ENCODE measurements around the gene TSHZ2.
"Not testable (repeated sequence)": the region's sequence is repeated elsewhere in the genome, so short reads cannot be mapped to it uniquely, and the experiment has no call there.

TSHZ2 gene

GRCh38 chr20:53079828-53080686, 107.9 kb downstream of the TSHZ2 start:
- Histone ChIP-seq H3K36me3 (ENCODE audit: insufficient read depth, low read length) (no peaks in the 10 kb centered on the region), H3K9me3 (ENCODE audit: control insufficient read depth, insufficient read depth, low read length) (no peaks in the 10 kb centered on the region), H3K9ac (ENCODE audit: low read depth, low read length) (no peak overlapping the region), H3K4me1 (ENCODE audit: insufficient read depth, low read length) (peaks cover 12% of the 10 kb centered on the region)

- peaks cover 12% of the 10 kb centered on the region for H3K4me1 ChIP-seq (ENCODE audit: insufficient read depth, low read length)
- H3K9ac ChIP-seq (ENCODE audit: low read depth, low read length) = no peak overlapping the region
- no peaks in the 10 kb centered on the region for H3K9me3 ChIP-seq (ENCODE audit: control insufficient read depth, insufficient read depth, low read length)
These were observed 108.5 kb downstream of the TSHZ2 start for GRCh38 chr20:53080687-53080962.

GRCh38 chr20:53080969-53081871, 109.1 kb downstream of the TSHZ2 start:
- H3K9ac ChIP-seq (ENCODE audit: low read depth, low read length) = no peak overlapping the region
- peaks cover 12% of the 10 kb centered on the region for H3K4me1 ChIP-seq (ENCODE audit: insufficient read depth, low read length)

More at GRCh38 chr20:53080687-53080962, 108.5 kb downstream of the TSHZ2 start:
- H3K36me3 ChIP-seq (ENCODE audit: insufficient read depth, low read length) = no peaks in the 10 kb centered on the region

GRCh38 chr20:53081916-53082863, 110.0 kb downstream of the TSHZ2 start:
- H3K9ac ChIP-seq (ENCODE audit: low read depth, low read length) = no peak overlapping the region
- H3K9me3 ChIP-seq (ENCODE audit: control insufficient read depth, insufficient read depth, low read length) = no peaks in the 10 kb centered on the region
- peaks cover 12% of the 10 kb centered on the region for H3K4me1 ChIP-seq (ENCODE audit: insufficient read depth, low read length)
- no peaks in the 10 kb centered on the region for H3K36me3 ChIP-seq (ENCODE audit: insufficient read depth, low read length)

More at GRCh38 chr20:53080969-53081871, 109.1 kb downstream of the TSHZ2 start:
- H3K36me3 ChIP-seq (ENCODE audit: insufficient read depth, low read length) = no peaks in the 10 kb centered on the region
- H3K9me3 ChIP-seq (ENCODE audit: control insufficient read depth, insufficient read depth, low read length) = no peaks in the 10 kb centered on the region

- peaks cover 12% of the 10 kb centered on the region for H3K4me1 ChIP-seq (ENCODE audit: insufficient read depth, low read length)
- H3K9ac ChIP-seq (ENCODE audit: low read depth, low read length) = no peak overlapping the region
- no peaks in the 10 kb centered on the region for H3K36me3 ChIP-seq (ENCODE audit: insufficient read depth, low read length)
- no peaks in the 10 kb centered on the region for H3K9me3 ChIP-seq (ENCODE audit: control insufficient read depth, insufficient read depth, low read length)
These were observed 111.3 kb downstream of the TSHZ2 start for GRCh38 chr20:53083411-53083810.

GRCh38 chr20:53084408-53084997, 112.3 kb downstream of the TSHZ2 start:
- H3K4me1 ChIP-seq (ENCODE audit: insufficient read depth, low read length) = peaks cover 12% of the 10 kb centered on the region
- no peak overlapping the region for H3K9ac ChIP-seq (ENCODE audit: low read depth, low read length)
- H3K9me3 ChIP-seq (ENCODE audit: control insufficient read depth, insufficient read depth, low read length) = no peaks in the 10 kb centered on the region
- no peaks in the 10 kb centered on the region for H3K36me3 ChIP-seq (ENCODE audit: insufficient read depth, low read length)

- no peak overlapping the region for H3K9ac ChIP-seq (ENCODE audit: low read depth, low read length)
- peaks cover 12% of the 10 kb centered on the region for H3K4me1 ChIP-seq (ENCODE audit: insufficient read depth, low read length)
- no peaks in the 10 kb centered on the region for H3K36me3 ChIP-seq (ENCODE audit: insufficient read depth, low read length)
- H3K9me3 ChIP-seq (ENCODE audit: control insufficient read depth, insufficient read depth, low read length) = no peaks in the 10 kb centered on the region
These were observed 113.6 kb downstream of the TSHZ2 start for GRCh38 chr20:53085720-53086119.

GRCh38 chr20:53087037-53087777, 115.0 kb downstream of the TSHZ2 start:
- Histone ChIP-seq H3K4me1 (ENCODE audit: insufficient read depth, low read length) (0 out of 2 replicates have a peak, but pooled peaks cover 3% of the 10 kb centered on the region), H3K9ac (ENCODE audit: low read depth, low read length) (no peak overlapping the region), H3K9me3 (ENCODE audit: control insufficient read depth, insufficient read depth, low read length) (no peaks in the 10 kb centered on the region), H3K36me3 (ENCODE audit: insufficient read depth, low read length) (no peaks in the 10 kb centered on the region)

GRCh38 chr20:53088786-53089185, 116.6 kb downstream of the TSHZ2 start:
- no peaks in the 10 kb centered on the region for H3K36me3 ChIP-seq (ENCODE audit: insufficient read depth, low read length)
- H3K4me1 ChIP-seq (ENCODE audit: insufficient read depth, low read length) = no peaks in the 10 kb centered on the region
- H3K9me3 ChIP-seq (ENCODE audit: control insufficient read depth, insufficient read depth, low read length) = no peaks in the 10 kb centered on the region
- H3K9ac ChIP-seq (ENCODE audit: low read depth, low read length) = no peak overlapping the region

GRCh38 chr20:53089851-53090250, 117.7 kb downstream of the TSHZ2 start:
- H3K9me3 ChIP-seq (ENCODE audit: control insufficient read depth, insufficient read depth, low read length); H3K36me3 ChIP-seq (ENCODE audit: insufficient read depth, low read length); H3K4me1 ChIP-seq (ENCODE audit: insufficient read depth, low read length); H3K9ac ChIP-seq (ENCODE audit: low read depth, low read length): not testable (repeated sequence)

GRCh38 chr20:53091789-53092188, 119.6 kb downstream of the TSHZ2 start:
- Histone ChIP-seq H3K9ac (ENCODE audit: low read depth, low read length) (no peak overlapping the region), H3K4me1 (ENCODE audit: insufficient read depth, low read length) (no peaks in the 10 kb centered on the region), H3K36me3 (ENCODE audit: insufficient read depth, low read length) (no peaks in the 10 kb centered on the region), H3K9me3 (ENCODE audit: control insufficient read depth, insufficient read depth, low read length) (no peaks in the 10 kb centered on the region)

- Histone ChIP-seq H3K9me3 (ENCODE audit: control insufficient read depth, insufficient read depth, low read length) (no peaks in the 10 kb centered on the region), H3K4me1 (ENCODE audit: insufficient read depth, low read length) (no peaks in the 10 kb centered on the region), H3K9ac (ENCODE audit: low read depth, low read length) (no peak overlapping the region), H3K36me3 (ENCODE audit: insufficient read depth, low read length) (no peaks in the 10 kb centered on the region)
These were observed 120.7 kb downstream of the TSHZ2 start for GRCh38 chr20:53092772-53093300.

GRCh38 chr20:53097371-53097770, 125.2 kb downstream of the TSHZ2 start:
- H3K9me3 ChIP-seq (ENCODE audit: control insufficient read depth, insufficient read depth, low read length) = no peaks in the 10 kb centered on the region
- no peaks in the 10 kb centered on the region for H3K4me1 ChIP-seq (ENCODE audit: insufficient read depth, low read length)
- H3K9ac ChIP-seq (ENCODE audit: low read depth, low read length) = no peak overlapping the region
- no peaks in the 10 kb centered on the region for H3K36me3 ChIP-seq (ENCODE audit: insufficient read depth, low read length)

All from ES-I3 (cell line).